GM21529 (cell line): Measurements from ENCODE around the gene POU2F2.

Experiments
- ATAC-seq: cut with Tn5 transposase; IDR thresholded peaks from one replicate; pipeline ENCODE4 v1.9.1; 2021; ENCODE audit not compliant: unreplicated experiment

POU2F2 gene

GRCh38 chr19:42086188-42086736, 46.0 kb downstream of the POU2F2 start:
- ATAC-seq: no peak

- ATAC-seq: no peak
These were observed 48.7 kb downstream of the POU2F2 start for GRCh38 chr19:42083537-42083936.

GRCh38 chr19:42081584-42082203, 50.6 kb downstream of the POU2F2 start:
- no peak for ATAC-seq

GRCh38 chr19:42080764-42081375, 51.4 kb downstream of the POU2F2 start:
- no peak for ATAC-seq

- no peak for ATAC-seq
These were observed 52.1 kb downstream of the POU2F2 start for GRCh38 chr19:42079886-42080763.

DNA sequence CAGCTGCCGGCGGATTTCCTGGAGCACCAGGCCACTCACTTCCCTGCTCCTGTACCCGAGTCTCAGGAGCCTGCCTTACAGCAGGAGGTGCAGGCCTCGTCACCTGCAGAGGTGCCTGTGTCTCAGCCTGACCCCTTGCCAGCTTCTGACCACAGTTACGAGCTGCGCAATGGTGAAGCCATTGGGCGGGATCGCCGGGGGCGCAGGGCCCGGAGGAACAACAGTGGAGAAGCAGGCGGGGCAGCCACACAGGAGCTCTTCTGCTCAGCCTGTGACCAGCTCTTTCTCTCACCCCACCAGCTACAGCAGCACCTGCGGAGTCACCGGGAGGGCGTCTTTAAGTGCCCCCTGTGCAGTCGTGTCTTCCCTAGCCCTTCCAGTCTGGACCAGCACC, 53.0 kb downstream of the POU2F2 start:
- ATAC-seq: no peak

- ATAC-seq: no peak
These were observed 53.5 kb downstream of the POU2F2 start for GRCh38 chr19:42078538-42079275.

- ATAC-seq: no peak
These were observed 54.2 kb downstream of the POU2F2 start for GRCh38 chr19:42078058-42078457.

GRCh38 chr19:42076380-42076944, 55.8 kb downstream of the POU2F2 start:
- ATAC-seq: no peak

DNA sequence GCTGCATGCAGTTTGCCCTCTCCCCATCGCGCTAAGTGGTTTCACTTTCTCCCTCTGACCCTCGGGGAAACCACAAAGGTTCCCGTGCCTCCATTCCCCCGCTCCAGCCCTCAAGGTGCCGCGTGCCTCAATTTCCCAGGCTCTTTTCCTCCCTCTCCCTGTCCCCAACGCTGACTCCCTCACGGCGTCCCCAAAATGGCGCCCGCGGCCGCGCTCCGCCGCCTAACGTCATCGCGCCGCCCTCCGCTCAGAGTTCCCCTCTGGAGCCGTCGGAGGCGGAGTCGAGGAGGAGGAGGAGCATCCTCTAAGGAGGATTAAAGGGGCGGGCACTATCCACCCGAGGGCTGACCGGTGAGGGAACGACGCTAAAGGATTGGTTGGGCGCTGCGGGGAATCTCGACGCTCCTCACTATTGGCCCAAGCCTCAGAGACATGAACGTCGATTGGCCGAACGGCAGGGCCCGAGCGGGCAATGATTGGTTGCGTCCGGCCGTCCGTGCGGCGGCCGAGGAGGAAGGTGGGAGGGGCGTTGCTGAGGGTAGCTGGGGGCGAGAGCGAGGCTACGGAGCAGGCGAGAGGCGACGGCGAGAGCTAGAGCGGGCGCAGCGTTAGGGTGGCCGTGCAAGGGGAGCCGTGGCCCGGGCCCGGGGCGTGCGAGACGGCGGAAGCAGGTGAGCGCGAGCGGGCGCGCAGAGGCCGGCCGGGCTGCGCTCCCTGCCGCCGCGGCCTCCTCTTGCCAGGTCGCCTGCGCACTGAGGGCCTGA, 56.4 kb downstream of the POU2F2 start, which contains the start of gene ZNF574:
Gene ZNF574, plus strand, starts transcription at position 551 of the 764 bp plus-strand sequence. CDS start 2,441 bp downstream, outside the sequence.
- ATAC-seq: peak; percentile 91

GRCh38 chr19:42075364-42075615, 57.0 kb downstream of the POU2F2 start:
- ATAC-seq: no peak

DNA sequence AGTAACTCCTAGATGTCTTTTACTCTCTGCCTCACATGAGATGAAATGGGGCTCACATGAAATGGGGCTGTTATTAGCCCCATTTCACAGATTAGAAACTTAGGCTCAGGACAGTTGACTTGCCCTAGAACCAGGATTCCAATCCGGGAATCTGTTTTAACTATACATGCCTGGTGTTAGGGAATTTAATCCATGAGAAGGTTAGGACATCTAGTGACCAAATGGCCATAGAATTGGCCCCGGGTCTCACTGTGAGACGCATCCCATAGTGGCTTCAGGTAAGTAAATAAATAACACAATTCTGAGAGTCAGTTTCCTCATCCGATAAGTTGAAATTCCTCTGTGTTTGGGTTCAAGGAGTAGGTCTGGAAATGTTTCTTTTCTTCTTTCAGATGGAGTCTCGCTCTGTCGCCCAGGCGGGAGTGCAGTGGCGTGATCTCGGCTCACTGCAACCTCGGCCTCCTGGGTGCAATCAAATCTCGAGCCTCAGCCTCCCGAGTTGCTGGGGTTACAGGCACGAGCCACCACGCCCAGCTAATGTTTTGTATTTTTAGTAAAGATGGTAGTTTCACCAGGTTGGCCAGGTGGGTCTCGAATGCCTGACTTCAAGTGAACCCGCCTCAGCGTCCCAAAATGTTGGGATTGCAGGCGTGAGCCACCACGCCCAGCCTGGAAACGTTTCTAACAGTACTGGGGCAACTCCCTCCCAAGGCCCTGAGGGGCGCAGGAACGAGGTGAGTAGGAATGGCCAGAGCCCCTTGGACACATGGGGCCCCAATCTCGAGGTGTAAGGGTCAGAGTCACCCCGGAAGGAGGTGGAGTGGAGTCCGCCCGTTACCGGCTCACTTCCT, 57.5 kb downstream of the POU2F2 start:
- no peak for ATAC-seq

GRCh38 chr19:42071247-42071646, 61.0 kb downstream of the POU2F2 start:
- no peak for ATAC-seq

GRCh38 chr19:42069619-42070351, 62.5 kb downstream of the POU2F2 start, which contains the start of gene GRIK5:
TSS of gene GRIK5 (minus strand) at chr19:42070206. CDS start at chr19:42065770, 4,436 bp downstream.
- ATAC-seq: no peak

DNA sequence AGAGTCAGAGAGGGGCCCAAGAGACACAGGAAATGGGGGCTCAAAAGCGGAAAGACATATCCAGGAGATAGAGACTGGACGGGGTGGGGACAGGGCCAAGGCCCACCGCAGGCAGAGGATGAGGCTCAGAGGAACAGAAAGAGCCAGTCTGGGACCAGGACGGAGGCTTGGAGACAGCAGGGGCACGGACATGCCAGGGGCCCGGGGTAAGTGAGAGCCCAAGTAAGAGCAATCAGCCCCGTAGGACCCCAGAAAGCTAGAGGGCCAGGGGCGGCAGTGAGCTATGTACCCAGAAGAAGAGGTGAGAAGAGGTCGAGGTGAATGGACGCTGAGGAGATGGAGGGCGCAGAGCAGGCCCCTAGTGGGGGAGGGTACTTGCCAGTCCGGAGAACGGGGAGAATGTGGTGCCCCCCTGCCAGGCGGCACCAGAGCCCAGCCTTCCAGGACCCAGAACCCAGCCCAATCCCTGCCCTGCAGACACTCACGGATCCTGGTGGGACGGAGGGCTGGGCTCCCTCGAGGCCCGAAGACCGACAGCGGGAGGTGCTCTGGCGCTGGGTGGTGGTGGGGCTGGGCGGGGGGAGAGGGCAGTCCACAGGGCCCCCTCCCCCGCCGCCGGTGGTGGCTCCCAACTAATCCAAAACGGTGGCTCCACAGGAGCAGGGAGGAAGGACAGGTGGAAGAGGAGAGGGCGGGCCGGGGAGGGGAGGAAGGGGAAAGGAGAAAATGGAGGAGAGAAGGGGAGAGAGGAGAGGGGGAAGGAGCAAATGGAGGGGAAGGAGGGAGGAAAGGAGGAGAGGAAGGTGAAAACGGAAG, 63.3 kb downstream of the POU2F2 start:
- ATAC-seq: no peak

DNA sequence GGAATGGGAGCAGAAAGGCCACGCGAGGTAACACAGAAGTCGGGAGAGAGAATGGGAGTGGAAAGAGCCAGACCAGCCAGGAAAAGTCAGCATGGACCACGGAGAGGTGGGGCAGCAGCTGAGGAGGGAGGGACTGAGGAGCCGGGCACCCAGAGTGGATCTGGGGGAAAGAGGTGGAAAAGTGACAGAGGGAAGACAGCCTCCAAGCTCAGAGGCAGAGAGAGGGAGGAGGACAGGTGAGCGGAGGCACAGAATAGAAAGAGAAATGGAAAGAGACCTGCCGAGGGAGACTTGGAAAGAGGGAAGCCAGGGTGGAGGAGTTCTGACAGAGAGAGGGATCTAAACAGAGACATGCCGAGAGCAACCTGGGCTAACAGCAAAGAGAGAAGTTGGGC, 63.9 kb downstream of the POU2F2 start:
- no peak for ATAC-seq

- ATAC-seq: no peak
These were observed 64.8 kb downstream of the POU2F2 start for GRCh38 chr19:42067315-42067888.
